Hypothalamus (tissue), 51 donors: ENCODE results near the gene ARNT2.

Experiments
- DNase-seq, 51 donors: peaks; one replicate each; lab custom pipeline; 2025; lab: John Stamatoyannopoulos, UW

ARNT2 gene

DNA sequence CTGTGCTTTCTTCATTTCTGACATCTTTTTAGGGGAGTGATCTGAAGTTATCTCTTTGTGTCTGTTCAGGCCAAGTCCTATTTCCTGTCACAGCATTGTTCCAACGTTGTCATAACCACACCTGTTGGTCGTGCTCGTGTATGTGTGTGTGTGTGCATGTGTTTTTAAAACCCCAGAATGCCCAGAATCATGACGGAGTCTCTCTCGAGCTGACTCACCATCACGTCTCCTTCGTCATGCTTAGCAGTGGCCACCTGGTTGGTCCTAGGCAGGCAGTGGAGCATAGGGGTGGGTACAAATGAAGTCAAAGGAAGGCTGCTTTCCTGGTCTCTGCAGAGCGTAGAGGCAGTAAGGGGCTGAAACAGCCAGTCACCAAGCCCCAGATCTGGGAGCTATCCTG lies 164.1 kb downstream of the ARNT2 start:
- DNase-seq, result peak in 1 of 51 donors; percentile 72

- no peak for DNase-seq
Measured at GRCh38 chr15:80568876-80569605, 164.9 kb downstream of the ARNT2 start.

GRCh38 chr15:80569656-80570055 lies 165.5 kb downstream of the ARNT2 start:
- DNase-seq, result no peak

DNA sequence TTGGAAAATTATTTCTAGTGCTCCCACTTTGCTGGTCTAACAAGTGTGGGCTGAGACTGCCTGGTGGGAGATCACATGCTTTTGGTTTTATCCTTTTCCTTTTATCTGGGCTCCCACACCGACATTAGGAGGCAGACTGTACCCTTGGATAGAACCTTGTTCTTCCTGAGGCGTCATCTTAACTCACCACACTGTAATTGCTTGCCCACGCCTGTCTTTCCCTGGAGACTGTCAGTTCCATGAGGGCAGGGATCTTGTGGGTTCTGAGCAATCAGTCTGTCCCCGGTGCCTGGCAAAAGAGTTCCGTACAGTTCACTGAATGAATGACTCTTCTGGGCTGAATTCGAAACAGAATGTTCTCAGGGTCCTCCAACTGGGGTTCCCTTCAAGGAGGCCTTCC lies 166.4 kb downstream of the ARNT2 start:
- no peak for DNase-seq

GRCh38 chr15:80572337-80572736 lies 168.2 kb downstream of the ARNT2 start:
- DNase-seq, result no peak

DNA sequence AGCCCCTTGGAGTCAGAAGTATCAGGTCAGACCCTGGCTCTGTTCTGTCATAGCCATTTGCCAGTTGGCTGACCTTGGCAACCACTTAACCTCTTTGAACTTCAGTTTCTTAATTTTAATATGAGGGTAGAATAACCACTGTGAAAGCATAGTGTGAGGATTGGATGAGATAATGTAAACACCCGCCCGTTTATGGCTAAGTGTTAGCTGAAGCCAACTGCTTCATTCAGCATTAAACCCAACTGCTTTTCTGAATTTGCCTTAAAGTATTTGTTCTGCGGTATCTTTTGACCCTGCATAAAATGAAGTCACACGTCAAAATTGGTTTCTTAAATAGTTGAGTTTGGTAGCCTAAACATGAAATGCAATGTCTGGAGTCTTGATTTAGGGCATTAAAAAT lies 169.4 kb downstream of the ARNT2 start:
- DNase-seq, result no peak

DNA sequence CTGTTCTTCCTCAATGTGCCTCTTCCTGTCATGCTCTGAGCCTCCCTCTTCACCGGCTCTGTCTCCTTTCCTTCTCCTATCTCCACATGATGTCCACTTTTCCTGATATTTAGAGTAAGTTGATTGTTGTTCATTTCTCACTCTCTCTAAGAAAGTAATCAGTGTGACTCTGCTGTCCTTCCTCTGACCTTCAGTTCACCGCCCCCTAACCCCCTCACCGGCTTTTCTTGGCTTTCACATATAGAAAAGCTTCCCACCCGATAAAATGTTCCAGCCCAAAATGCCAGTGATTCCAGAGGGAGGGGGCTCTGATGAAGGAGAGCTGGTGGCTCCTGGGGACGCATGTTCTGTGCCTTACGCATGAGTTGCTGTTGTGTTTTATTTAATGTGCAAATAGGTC lies 170.4 kb downstream of the ARNT2 start:
- no peak for DNase-seq

- DNase-seq, result no peak
Measured at GRCh38 chr15:80576519-80577090, 172.4 kb downstream of the ARNT2 start.

- no peak for DNase-seq
Measured at GRCh38 chr15:80577552-80578205, 173.5 kb downstream of the ARNT2 start.

GRCh38 chr15:80578206-80578595 lies 174.0 kb downstream of the ARNT2 start:
- DNase-seq, result no peak

DNA sequence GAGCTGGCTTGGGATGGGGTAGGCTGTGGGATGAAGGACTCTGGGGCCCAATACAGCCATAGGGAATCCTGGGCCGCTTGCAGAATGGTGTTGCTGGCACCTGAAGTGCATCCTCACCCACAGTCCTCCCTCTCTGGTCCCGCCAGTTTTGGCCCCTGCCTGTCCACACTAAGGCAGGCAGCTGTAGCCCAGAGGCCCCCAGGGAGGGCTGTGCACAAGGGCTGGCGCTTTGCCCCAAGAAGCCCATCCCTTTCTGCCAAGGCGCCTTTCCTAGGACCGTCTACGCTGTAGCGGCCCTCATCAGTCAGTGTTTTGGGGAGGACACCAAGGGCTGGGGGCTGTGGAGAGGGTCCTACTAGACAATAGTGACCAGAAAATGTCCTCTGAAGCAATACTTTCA lies 174.7 kb downstream of the ARNT2 start:
- no peak for DNase-seq

DNA sequence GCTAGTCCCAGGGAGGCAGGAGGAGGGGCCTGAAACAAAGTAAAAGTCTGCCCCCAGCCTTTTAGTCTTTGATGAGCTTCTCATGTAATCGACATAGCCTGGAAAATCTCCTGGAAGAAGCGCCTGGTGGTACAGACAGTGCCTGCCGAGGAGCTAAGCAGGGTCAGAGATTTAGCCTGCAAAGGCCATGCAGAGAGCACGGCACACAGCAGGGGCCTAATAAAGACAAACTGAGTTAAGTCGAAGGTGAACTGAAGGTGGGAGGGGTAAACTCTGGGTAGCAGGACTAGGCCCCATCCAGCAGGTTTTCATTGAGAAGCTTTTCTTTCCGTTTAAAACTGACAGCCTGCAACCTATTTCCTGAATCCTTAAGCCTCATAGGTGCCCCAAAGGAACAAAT lies 175.4 kb downstream of the ARNT2 start:
- DNase-seq, result no peak

DNA sequence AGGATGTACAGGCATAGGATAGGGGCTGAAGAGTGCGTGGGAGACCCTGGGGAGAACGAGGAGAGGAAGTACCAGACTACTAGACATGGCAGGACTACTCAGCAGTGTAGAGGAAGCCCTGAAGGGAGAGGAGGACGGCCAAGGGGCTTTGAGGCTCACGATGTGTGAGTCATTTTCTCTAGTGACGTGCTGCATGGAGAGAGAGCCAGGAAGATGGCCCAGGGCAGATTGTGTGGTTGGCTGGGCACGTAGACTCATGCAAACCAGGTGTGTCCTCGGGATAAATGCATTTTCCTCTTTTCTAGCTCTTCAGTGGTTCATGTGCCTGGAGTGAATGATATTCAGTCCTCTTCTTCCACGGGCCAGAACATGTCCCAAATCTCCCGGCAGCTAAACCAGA lies 175.9 kb downstream of the ARNT2 start:
- no peak for DNase-seq

DNA sequence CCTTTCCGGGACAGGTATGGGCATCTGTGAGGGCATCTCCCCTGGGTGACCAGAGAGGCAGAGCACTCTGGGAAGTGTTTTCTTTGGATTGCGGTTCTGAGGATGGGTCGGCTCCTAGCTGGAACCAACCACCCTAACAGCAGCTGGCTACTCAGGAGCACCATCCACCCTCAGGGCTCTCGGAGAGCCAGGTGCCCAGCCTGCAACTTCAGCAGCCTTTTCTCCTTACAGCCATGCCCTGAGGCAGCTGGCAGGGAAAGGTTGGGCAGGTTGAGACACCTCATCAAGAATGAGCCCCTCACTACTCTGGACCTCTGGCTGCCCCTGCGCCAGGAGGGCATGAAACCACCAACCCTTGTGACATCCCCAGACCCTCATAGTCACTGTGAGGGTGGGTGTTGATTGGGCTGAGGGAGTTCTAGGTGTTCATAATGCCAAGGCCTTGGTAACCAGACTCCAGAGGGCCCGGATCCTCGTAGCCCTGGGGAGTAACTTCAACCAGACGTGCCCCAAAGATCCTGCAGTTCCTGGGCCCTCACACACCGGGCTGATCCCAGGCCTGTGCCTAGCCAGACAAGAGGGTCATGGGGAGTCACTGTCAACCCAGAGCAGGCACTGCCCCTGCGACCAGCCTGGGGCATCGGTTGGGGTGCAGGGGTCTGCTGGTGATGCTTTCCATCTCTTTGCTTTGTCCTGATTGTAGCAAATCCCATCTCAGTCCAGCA lies 176.5 kb downstream of the ARNT2 start:
- no peak for DNase-seq

DNA sequence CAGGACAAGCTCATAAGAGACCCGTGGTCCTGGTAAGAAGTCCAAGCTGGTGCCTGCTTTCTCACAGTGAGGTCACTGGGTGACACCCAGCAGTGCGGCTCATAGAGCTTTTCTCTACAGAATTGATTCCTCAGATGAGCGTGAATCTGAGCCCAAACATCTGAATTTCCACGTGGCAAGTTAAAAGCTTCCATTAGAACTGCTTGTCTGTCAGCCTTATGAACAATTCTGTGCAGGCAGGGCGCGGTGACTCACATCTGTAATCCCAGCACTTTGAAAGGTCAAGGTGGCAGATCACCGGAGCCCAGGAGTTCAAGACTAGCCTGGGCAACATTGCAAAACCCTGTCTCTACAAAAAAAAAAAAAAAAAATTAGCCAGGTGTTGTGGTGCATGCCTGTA lies 177.8 kb downstream of the ARNT2 start:
- no peak for DNase-seq

DNA sequence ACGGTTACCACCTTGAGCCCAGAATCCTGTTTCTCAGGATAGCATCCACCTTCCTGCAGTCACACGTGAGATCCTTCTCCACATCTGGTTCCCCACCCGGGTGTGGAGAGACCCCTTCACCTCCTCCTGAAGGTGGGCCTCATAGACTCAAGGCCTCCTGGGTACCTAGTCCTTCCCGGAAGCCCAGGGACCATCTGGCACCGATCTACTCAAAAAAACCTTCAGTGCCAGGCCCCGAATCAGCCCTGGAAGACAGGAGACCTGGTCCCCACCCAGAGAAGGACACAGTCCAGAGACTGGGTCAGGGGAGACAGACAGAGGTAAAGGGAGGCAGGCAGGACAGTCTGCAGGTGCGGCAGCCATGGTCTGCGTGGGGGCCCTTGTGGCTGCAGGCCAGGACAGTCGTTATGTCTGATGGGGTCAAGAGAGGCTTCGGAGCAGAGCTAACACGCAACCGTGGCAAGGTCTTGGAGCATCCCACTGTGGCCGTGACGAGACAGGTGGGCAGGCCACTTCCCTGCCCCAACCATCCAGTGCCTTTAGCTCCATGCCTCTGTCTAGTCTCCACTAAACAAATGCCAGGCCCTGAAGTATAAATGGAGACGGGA lies 178.7 kb downstream of the ARNT2 start:
- DNase-seq, result no peak

- no peak for DNase-seq
Measured at GRCh38 chr15:80584561-80584964, 180.4 kb downstream of the ARNT2 start.

GRCh38 chr15:80584973-80585525 lies 180.9 kb downstream of the ARNT2 start:
- no peak for DNase-seq

- DNase-seq, result no peak
Measured at GRCh38 chr15:80585544-80586018, 181.4 kb downstream of the ARNT2 start.

GRCh38 chr15:80586161-80586560 lies 182.0 kb downstream of the ARNT2 start:
- no peak for DNase-seq

- no peak for DNase-seq
Measured at GRCh38 chr15:80587007-80587406, 182.8 kb downstream of the ARNT2 start.
